GM10266 (cell line): Measurements from ENCODE around the gene IL18R1.
A peak's percentile ranks its signal among the peaks of the same experiment; 100 is the strongest.

ENCODE experiments used
- DNase-seq: peaks from one replicate; pipeline ENCODE4 v3.0.0; 2012; ENCODE audit errors: extremely low spot score
- CTCF ChIP-seq: IDR thresholded peaks from 2 replicates; pipeline ENCODE4 v1.5.1; 2012; ENCODE audit warnings: mild to moderate bottlenecking, low read depth; ENCODE audit not compliant: control insufficient read depth, insufficient read depth; ENCODE audit errors: missing control alignments

The IL18R1 gene

GRCh38 chr2:102355526-102356380 is at the start of gene IL18R1:
Gene IL18R1 (plus strand): TSS chr2:102355796. CDS start chr2:102362661, 6,865 bp downstream.
- peak; percentile 89 for TF ChIP-seq CTCF
- DNase-seq = peak; percentile 67

- TF ChIP-seq CTCF = no peak
Observed at GRCh38 chr2:102306125-102306524, 49.5 kb upstream of the IL18R1 start.

GRCh38 chr2:102310964-102311640 is 44.5 kb upstream of the IL18R1 start, which contains the start of gene IL1RL1:
Gene IL1RL1 (plus strand): TSS chr2:102311563. CDS start chr2:102338265, 26,702 bp downstream.
- TF ChIP-seq CTCF = no peak
- DNase-seq = no peak

More at GRCh38 chr2:102306125-102306524, 49.5 kb upstream of the IL18R1 start:
- DNase-seq = no peak

GRCh38 chr2:102313025-102313424 is 42.6 kb upstream of the IL18R1 start:
- no peak for TF ChIP-seq CTCF

GRCh38 chr2:102313471-102313870 is 42.1 kb upstream of the IL18R1 start:
- no peak for TF ChIP-seq CTCF
- DNase-seq = no peak

More at GRCh38 chr2:102313025-102313424, 42.6 kb upstream of the IL18R1 start:
- DNase-seq = no peak

GRCh38 chr2:102313950-102314349 is 41.6 kb upstream of the IL18R1 start:
- DNase-seq = no peak
- no peak for TF ChIP-seq CTCF
